GM21390 (cell line): ENCODE results near the gene RNF208.
"Not testable (repeated sequence)": the region's sequence is repeated elsewhere in the genome, so short reads cannot be mapped to it uniquely, and the experiment has no call there.

ENCODE experiments used
- ATAC-seq: cut with Tn5 transposase; IDR thresholded peaks from one replicate; pipeline ENCODE4 v1.9.1; 2021; ENCODE audit not compliant: unreplicated experiment

The RNF208 gene

GRCh38 chr9:137253717-137254623 lies 31.9 kb upstream of the RNF208 start:
- ATAC-seq, result no peak

- ATAC-seq, result no peak
Observed at GRCh38 chr9:137252555-137253506, 30.8 kb upstream of the RNF208 start.

- no peak for ATAC-seq
Observed at GRCh38 chr9:137251490-137252268, 29.6 kb upstream of the RNF208 start.

- no peak for ATAC-seq
Observed at GRCh38 chr9:137251194-137251461, 29.1 kb upstream of the RNF208 start, which contains the start of gene STPG3. Gene STPG3, plus strand, starts transcription at chr9:137251286. Its CDS starts 1 bp downstream, at chr9:137251287.

- ATAC-seq, result no peak
Observed at GRCh38 chr9:137250329-137251193, 28.5 kb upstream of the RNF208 start.

GRCh38 chr9:137247916-137248175 lies 25.8 kb upstream of the RNF208 start:
- ATAC-seq, result no peak

GRCh38 chr9:137247135-137247915 lies 25.3 kb upstream of the RNF208 start:
- no peak for ATAC-seq

- ATAC-seq, result no peak
Observed at GRCh38 chr9:137245450-137246421, 23.7 kb upstream of the RNF208 start.

GRCh38 chr9:137244486-137245449 lies 22.7 kb upstream of the RNF208 start:
- ATAC-seq, result no peak

- no peak for ATAC-seq
Observed at GRCh38 chr9:137243626-137244485, 21.8 kb upstream of the RNF208 start.

GRCh38 chr9:137243266-137243625 lies 21.2 kb upstream of the RNF208 start:
- not testable (repeated sequence) for ATAC-seq

GRCh38 chr9:137242269-137243203 lies 20.5 kb upstream of the RNF208 start:
- no peak for ATAC-seq

- no peak for ATAC-seq
Observed at GRCh38 chr9:137241490-137242268, 19.6 kb upstream of the RNF208 start.

- peak; percentile 70 for ATAC-seq
Observed at GRCh38 chr9:137240841-137241489, 18.9 kb upstream of the RNF208 start, which contains the start of gene TUBB4B. Gene TUBB4B, plus strand, starts transcription at chr9:137241287. Its CDS starts 74 bp downstream, at chr9:137241361.
